D721Med (cell line): ENCODE data around the gene PLCB4.

Source experiments
- DNase-seq: peaks from one replicate; pipeline ENCODE4 v3.0.0; 2011; ENCODE audit warnings: low spot score; ENCODE audit not compliant: insufficient read length
- FAIRE-seq: peaks from 2 replicates; lab custom pipeline; 2011; peaks lifted over from hg19 to GRCh38; lab: Jason Lieb, UNC
- TF ChIP-seq, protein P1 (sequence below): IDR thresholded peaks from 2 replicates; pipeline ENCODE4 v1.5.1; 2012; ENCODE audit warnings: mild to moderate bottlenecking, control low read depth; ENCODE audit not compliant: insufficient read depth; ENCODE audit errors: missing control alignments

PLCB4 gene

DNA sequence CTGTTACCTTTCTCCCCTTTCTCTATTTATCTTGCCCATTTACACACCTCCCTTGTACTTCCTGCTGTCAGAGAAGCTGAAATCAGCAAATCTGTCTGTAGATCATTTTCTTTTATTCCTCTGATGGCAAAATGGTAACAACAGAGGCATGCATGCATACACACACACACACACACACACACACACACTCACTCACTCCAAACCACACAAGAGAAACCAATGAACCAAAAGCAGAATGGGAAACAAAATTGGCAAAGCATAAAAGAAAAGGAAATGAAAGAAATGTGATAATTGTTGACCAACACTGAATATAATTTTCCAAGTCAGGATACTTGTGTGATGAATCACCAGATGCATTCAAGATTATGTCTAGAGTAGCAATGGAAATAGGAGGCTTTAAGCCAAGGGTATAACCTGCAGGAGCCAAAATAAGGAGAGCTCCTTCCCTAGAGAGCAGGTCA is 172.4 kb downstream of the PLCB4 start:
- no peak for DNase-seq
- FAIRE-seq, result no peak
- TF ChIP-seq, protein P1, sequence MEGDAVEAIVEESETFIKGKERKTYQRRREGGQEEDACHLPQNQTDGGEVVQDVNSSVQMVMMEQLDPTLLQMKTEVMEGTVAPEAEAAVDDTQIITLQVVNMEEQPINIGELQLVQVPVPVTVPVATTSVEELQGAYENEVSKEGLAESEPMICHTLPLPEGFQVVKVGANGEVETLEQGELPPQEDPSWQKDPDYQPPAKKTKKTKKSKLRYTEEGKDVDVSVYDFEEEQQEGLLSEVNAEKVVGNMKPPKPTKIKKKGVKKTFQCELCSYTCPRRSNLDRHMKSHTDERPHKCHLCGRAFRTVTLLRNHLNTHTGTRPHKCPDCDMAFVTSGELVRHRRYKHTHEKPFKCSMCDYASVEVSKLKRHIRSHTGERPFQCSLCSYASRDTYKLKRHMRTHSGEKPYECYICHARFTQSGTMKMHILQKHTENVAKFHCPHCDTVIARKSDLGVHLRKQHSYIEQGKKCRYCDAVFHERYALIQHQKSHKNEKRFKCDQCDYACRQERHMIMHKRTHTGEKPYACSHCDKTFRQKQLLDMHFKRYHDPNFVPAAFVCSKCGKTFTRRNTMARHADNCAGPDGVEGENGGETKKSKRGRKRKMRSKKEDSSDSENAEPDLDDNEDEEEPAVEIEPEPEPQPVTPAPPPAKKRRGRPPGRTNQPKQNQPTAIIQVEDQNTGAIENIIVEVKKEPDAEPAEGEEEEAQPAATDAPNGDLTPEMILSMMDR, result no peak

DNA sequence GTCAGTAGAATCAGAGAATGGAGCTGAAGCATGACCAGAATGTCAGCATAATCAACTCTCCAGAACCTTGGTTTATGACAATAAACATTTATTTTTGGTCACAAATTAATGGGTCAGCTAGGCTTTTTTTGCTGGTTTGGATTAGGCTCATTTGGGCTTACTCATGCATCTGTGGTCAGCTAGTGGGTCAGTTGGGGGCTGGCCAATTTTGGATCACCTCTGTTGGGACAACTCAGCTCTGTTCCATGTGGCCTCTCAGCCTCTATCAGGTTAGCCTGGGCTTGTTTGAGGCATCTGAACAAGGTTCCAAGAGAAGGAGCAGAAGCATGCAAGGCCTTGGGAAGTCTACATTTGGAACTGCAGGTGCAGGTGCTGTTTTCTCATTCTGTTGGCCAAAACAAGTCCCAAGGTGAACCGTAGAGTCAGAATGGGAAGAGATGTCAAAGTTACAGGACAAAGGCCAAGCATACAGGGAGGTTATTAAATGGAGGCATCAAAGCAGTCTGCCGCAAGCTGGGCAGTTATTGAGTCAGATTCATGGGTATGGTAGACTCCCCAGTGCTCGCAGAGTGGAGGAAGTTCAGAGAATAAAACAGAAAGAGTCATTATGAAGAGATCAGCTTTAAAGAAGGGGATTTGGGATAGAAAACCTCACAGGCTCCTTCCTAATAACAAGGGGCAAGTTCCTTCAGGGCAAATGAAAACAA is 173.0 kb downstream of the PLCB4 start:
- TF ChIP-seq, protein P1, result no peak
- DNase-seq (no peak), FAIRE-seq (no peak)

DNA sequence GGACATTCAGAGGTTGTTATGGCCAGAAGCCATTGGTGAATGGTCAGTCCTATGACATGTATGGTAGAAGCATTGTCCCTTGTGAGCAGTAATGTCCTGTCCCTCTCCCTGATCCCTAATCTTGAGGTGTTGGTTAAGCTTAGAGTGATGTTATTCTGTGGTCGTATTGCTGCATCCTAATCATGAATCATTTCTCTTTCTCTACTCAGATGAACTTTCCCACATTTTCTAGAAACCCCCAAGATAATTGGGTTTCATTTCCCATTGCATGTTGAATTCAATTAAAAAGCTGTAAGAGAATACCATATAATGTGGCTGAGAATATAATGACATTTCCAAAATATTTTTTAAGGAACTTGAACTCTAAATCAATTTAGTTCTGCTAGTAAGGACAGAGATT is 175.1 kb downstream of the PLCB4 start:
- DNase-seq (no peak), FAIRE-seq (no peak)
- TF ChIP-seq, protein P1, result no peak

DNA sequence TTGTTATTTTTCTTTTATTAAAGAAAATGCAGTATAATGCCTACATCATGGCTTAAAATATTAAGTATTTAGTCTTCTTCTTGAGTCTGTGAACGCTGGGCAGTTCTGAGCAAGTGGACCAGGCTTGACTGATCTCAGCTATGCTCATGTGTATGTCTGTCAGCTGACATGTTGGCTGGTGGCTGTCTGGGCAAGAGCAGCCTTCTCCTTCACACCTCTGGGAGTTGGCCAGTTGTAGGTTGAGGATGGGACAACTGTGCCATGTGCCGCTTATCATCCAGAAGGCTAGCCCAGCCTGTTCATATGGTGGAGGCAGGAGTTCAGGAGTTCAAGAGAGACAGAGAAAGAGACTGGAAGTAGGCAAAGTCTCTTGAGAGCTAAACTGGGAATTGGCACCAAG is 175.9 kb downstream of the PLCB4 start:
- TF ChIP-seq, protein P1, result no peak
- FAIRE-seq (no peak), DNase-seq (no peak)

DNA sequence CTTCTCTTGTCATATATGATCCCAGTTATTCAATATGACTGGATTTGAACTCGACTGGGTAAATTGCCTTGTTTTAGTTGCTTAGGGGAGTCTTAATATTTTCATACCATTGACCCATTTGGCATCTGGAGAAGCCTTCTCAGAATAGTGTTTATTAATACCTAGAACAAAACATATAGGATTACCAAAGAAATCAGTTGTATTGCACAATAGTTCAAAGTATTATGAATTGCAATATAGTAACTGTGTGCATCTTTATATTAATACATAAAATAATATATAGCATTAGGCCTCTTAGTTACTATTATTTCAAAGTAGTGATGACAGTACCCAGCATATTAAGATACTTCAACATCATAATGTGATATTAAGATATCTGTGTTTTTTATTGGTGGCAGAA is 177.8 kb downstream of the PLCB4 start:
- TF ChIP-seq, protein P1, result no peak
- FAIRE-seq (no peak), DNase-seq (no peak)

DNA sequence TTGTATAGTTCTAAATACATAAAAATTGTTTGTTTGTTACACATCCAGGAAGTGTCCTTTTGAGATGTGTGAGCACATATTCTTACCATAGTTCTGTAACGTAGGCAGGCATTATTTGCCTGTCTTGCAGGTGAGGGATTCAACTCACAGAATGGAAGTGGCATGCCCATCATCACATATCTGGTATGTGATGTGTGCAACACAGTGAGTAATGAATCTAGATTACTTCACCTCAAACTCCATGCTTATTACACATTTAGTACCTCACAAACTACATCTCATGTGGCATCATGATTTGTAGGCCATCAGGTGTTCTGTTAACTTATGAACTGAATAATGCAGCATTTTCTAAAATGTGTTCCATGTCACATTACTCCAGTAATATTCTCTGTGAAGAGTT is 181.6 kb downstream of the PLCB4 start:
- FAIRE-seq (no peak), DNase-seq (no peak)
- TF ChIP-seq, protein P1, result no peak

DNA sequence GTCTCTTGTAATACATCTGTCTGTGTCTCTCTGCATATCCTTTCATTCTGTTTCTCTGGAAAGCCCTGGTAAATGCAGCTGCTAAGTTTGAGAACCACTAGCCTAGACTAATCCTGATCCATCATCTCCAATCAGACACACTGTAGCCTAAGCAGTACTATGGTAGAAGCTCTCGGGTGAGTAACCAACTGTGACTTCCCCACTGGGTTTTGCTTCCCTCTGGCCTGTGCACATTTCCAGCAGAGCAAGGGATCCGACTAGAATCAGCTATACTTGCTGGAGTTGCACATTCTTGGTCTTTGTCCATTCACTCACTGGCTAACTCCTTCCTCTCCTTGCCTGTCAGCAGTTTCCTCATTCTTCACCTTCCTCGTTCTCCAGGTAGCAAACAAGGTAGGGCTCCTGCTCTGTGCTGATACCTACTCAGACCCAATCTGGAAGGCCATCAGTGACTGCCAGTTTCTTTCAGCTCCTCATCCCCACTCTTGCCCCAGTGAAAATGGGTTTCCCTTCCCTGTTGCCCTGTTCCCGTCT is 184.2 kb downstream of the PLCB4 start:
- no peak for DNase-seq
- FAIRE-seq, result no peak
- TF ChIP-seq, protein P1, result no peak
